ENCODE measurements around the gene BCAP31. TPM values are rescaled to one million over a fixed set of nuclear protein-coding genes. Genes with fewer than 3 reads are reported as not detected.

The BCAP31 gene
- total RNA-seq, 1 experiment from 2014 or later: 432 TPM

GRCh38 chrX:153738056-153738605, 13.9 kb upstream of the BCAP31 start:
- BruUV-seq (replicated peaks): no TSS peak
- Histone ChIP-seq H3K27ac (ENCODE audit: low read length) (no peak overlapping the region), H3K9me3 (ENCODE audit: control insufficient read depth, insufficient read depth, low read depth, low read length) (no peaks in the 10 kb centered on the region), H3K4me1 (ENCODE audit: control insufficient read depth, insufficient read depth, low read length) (no peaks in the 10 kb centered on the region), H3K36me3 (ENCODE audit: control insufficient read depth, insufficient read depth, low read length) (no peaks in the 10 kb centered on the region), H3K27me3 (ENCODE audit: control insufficient read depth, insufficient read depth, low read length) (no peaks in the 10 kb centered on the region), H3K4me3 (ENCODE audit: low read depth in 2 of 2, low read length in 2 of 2) (no peak overlapping the region)
- in situ Hi-C loops (cut with HindIII; ENCODE audit: low pct_unique_long_range_greater_than_20kb, low sequenced_read_pairs) (no loop called here), intact Hi-C loops (cut with micrococcal nuclease; ENCODE audit: unreplicated experiment) (no loop called here)
- ChIA-PET CTCF (no interaction called here), POLR2A (no interaction called here)
- no peak for ATAC-seq
- no peak for TF ChIP-seq POLR2AphosphoS5 (IDR thresholded peaks at IDR 0.05; ENCODE audit: low read depth, low read length)
- TF ChIP-seq REST (IDR thresholded peaks at IDR 0.05; ENCODE audit: insufficient read depth in 1 of 2, low read depth in 2 of 2, low read length in 1 of 2): no peak
- TF ChIP-seq CTCF (IDR thresholded peaks at IDR 0.05): no peak
- TF ChIP-seq SIN3A (IDR thresholded peaks at IDR 0.05; ENCODE audit: borderline replicate concordance, insufficient read depth, low read depth, low read length): no peak
- TF ChIP-seq TCF7L2 (IDR thresholded peaks at IDR 0.05; ENCODE audit: low read depth, low read length): no peak
- DNase-seq (ENCODE audit: low read depth, low spot score): no peak

DNA sequence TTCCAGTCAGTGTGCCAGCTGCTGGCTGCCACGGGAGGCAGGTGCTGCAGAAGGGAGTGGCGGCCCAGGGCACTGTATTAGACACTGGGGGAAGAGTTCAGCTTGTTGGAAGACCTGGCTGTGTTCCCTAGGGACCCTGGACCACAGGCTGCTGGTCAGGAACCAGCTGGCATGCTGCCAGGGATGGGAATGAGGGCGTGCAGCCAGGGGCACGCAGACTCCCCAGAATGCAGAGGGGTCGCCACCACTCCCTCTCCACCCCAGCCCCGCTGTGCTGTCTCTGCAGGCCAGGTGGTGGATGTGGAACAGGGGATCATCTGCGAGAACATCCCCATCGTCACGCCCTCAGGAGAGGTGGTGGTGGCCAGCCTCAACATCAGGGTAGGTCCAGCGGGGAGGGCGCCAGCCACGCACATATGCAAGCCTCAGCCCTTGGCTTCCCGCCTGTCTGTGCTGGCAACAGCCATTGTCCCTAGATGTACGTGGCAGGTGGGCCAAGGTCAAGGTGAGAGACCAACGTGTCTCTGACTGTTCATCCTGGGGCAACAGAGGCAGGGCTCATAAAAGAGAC, 12.8 kb upstream of the BCAP31 start:
- in situ Hi-C loops (cut with HindIII; ENCODE audit: low pct_unique_long_range_greater_than_20kb, low sequenced_read_pairs): no loop called here
- CTCF ChIA-PET: no interaction called here
- Histone ChIP-seq H3K27ac (ENCODE audit: low read length) (no peak overlapping the region), H3K27me3 (ENCODE audit: control insufficient read depth, insufficient read depth, low read length) (no peaks in the 10 kb centered on the region), H3K9me3 (ENCODE audit: control insufficient read depth, insufficient read depth, low read depth, low read length) (no peaks in the 10 kb centered on the region), H3K36me3 (ENCODE audit: control insufficient read depth, insufficient read depth, low read length) (no peaks in the 10 kb centered on the region), H3K4me3 (ENCODE audit: low read depth in 2 of 2, low read length in 2 of 2) (no peak overlapping the region), H3K4me1 (ENCODE audit: control insufficient read depth, insufficient read depth, low read length) (no peaks in the 10 kb centered on the region)
- ATAC-seq (no peak), DNase-seq (ENCODE audit: low read depth, low spot score) (no peak)
- no TSS peak for BruUV-seq (replicated peaks)
- TF ChIP-seq CTCF (IDR thresholded peaks at IDR 0.05) (no peak), TCF7L2 (IDR thresholded peaks at IDR 0.05; ENCODE audit: low read depth, low read length) (no peak), SIN3A (IDR thresholded peaks at IDR 0.05; ENCODE audit: borderline replicate concordance, insufficient read depth, low read depth, low read length) (no peak), POLR2AphosphoS5 (IDR thresholded peaks at IDR 0.05; ENCODE audit: low read depth, low read length) (no peak), REST (IDR thresholded peaks at IDR 0.05; ENCODE audit: insufficient read depth in 1 of 2, low read depth in 2 of 2, low read length in 1 of 2) (no peak)
- POLR2A ChIA-PET: no interaction called here
- intact Hi-C loops (cut with micrococcal nuclease; ENCODE audit: unreplicated experiment): no loop called here

Measured in Panc1 (cell line).